HG03342 (cell line): ENCODE data around the gene SH2D3C.

Experiments
- ATAC-seq: cut with Tn5 transposase; IDR thresholded peaks from one replicate; pipeline ENCODE4 v1.9.1; 2021; ENCODE audit warnings: mild to moderate bottlenecking, moderate library complexity; ENCODE audit not compliant: unreplicated experiment

SH2D3C gene, protein sequence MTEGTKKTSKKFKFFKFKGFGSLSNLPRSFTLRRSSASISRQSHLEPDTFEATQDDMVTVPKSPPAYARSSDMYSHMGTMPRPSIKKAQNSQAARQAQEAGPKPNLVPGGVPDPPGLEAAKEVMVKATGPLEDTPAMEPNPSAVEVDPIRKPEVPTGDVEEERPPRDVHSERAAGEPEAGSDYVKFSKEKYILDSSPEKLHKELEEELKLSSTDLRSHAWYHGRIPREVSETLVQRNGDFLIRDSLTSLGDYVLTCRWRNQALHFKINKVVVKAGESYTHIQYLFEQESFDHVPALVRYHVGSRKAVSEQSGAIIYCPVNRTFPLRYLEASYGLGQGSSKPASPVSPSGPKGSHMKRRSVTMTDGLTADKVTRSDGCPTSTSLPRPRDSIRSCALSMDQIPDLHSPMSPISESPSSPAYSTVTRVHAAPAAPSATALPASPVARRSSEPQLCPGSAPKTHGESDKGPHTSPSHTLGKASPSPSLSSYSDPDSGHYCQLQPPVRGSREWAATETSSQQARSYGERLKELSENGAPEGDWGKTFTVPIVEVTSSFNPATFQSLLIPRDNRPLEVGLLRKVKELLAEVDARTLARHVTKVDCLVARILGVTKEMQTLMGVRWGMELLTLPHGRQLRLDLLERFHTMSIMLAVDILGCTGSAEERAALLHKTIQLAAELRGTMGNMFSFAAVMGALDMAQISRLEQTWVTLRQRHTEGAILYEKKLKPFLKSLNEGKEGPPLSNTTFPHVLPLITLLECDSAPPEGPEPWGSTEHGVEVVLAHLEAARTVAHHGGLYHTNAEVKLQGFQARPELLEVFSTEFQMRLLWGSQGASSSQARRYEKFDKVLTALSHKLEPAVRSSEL

DNA sequence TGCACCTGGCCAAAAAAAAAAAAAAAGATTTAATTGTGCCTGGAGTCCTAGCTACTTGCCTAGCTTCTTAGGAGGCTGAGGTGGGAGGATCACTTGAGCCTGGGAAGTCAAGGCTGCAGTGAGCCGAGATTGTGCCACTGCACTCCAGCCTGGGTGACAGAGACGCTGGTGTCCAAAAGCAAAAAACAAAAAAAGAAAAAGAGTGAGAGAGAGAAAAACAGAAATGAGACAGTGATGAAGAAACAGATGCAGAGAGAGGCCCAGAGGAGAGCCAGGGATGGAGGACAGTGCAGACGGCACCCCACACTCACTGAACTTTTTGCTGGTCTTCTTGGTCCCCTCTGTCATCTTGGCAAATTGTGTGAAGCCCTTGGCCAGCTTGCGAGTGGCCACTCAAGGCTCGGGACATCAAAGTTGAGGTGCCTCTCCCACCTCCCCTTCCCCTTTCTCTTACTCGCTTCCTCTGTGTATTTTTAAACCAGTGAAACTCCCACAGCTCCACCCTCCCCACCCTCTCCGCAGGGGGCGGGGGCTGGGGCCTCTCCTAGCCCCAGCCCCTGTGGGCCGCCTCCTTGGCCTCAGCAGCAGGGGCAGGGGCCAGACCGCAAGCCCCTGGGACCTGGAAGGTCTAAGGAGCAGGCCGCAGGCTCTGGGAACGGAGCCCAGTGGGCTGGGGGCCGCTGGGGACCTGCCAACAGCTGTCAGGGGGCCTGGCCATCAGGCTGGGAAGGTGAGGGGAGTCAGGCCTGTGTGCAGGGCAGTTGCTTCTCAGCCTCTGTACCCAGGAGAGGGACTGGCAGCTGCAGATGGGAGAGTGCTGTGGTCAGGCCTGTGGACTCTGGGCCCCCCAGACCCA lies at the start of gene SH2D3C:
Gene SH2D3C (minus strand): TSS at position 387 of the 856 bp plus-strand sequence. CDS start 39 bp downstream, at position 348.
- no peak for ATAC-seq

DNA sequence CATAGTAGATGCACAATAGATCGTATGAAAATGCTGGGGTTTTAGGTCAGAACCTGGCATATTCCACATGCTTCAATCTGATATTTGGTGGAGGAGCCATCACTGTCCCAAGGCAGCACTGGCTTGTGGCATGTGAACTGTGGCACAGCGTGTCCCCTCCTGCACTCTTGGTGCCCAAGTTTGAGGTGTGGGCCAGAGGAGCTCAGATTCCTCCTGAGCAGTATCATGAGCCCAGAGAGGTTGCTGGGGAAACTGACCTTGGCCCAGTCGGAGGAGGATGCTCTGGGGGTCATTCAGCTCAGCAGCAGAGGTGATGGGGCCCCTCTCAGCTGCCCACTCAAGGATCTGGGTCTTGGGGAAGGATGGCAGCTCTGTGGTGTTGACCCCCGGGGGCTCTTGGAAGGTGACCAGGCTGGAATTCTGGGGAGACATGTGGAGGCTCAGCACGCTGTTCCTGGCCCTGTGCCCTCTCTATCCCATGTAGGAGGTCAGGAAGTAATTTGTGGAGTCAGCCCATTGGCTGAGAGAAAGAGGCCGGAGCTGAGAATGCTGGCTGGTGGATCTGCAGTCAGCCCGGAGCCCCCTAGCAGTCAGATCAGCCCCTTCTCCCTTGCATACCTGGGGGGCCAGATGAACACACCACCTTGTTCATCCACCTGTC lies 47.9 kb upstream of the SH2D3C start:
- no peak for ATAC-seq

DNA sequence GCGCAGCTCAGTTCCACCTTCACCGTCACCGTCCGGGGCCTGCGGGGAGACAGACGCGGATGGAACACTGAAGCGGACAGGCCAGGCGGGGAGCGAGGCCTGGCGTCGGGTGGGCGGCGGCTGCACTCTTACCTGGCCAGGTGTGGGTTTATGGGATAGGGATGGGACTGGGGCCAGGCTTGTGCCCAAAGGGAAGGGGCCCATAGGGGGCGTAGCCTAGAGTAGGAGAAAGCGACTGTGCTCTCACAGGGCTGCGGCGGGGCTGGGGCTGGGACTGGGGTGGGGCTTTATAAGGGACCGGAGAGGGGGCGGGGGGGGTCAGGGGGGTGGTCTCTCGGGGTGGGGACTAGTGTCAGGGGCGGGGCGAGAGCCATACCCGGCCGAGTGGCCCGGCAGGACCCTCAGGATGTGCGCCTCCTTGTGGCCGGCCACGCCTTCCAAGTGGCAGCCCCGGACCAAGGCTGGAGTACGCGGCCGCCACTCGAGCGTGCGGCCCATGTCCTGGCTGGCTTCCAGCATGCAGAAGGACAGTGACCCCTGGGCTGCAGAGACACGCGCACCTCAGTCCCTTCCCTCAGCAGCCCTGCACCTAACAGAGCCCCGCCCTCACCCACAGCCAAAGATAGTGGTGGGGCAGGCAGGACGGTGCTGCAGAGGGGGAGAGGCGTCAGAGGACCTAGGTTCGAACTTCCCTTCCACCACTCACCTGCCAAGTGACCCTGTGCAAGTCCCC lies 47.0 kb upstream of the SH2D3C start:
- ATAC-seq = no peak

DNA sequence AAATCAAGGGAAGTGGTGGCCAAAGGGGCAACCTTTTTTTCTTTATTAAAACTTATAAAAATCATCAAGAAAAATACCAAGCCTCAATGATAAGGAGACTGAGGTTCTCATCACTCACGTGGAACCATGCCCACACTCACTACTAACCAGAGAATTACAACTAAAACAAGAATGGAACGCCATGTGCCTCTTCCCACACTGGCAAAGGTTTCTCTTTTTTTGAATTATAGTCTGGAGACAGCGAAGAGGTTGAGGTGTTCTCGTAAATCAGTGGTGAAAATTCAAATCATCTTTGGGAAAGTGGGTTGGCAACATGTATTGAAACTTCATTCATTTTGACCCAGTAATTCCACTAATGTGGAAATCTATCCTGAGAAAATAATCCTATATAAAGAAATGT lies 43.6 kb upstream of the SH2D3C start:
- ATAC-seq = no peak

DNA sequence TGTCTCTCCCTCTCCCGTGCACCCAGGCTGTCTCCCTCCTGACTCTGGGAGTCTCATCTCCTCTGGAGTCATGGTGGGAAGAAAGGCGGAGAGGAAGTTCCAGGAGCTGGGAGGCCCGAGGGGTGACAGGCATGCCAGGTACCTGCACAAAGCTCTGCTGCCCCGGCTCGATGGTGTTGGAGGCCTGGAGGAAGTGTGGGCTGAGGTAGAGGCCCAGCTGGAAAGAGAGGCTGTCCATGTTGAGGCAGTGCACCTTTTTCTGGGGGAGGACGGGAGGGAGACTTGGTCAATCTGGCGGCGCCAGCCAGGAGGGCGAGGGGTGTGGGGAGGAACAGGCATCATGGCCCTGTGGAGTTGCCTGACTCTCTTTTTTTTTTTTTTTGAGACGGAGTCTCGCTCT lies 40.1 kb upstream of the SH2D3C start:
- ATAC-seq = no peak

DNA sequence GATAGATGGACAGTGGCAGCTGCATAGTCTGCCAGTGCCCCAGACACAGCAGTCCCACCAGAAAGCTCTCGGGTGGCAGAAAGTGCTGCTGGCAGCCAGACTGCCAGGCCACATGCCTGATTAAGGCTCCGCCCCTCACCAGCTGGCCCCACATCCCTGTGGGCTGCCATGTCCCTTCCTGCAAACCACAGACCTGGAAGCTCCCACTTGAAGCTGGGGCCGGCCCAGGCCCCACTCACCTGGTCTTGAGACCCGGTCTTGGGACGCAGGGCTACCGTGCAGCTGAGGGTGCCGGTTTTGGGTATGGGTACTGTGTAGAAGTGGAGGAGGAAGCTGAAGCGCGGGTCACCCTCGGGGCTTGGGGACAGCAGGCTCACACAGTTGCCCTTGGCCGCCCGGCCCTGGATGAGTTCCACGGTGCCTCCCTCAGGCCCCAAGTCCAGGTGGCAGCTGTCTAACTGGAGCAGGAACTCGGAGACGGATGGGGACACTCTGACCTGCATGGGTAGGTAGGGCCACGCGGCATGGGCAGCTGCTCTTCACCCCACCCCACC lies 39.5 kb upstream of the SH2D3C start:
- ATAC-seq = no peak

DNA sequence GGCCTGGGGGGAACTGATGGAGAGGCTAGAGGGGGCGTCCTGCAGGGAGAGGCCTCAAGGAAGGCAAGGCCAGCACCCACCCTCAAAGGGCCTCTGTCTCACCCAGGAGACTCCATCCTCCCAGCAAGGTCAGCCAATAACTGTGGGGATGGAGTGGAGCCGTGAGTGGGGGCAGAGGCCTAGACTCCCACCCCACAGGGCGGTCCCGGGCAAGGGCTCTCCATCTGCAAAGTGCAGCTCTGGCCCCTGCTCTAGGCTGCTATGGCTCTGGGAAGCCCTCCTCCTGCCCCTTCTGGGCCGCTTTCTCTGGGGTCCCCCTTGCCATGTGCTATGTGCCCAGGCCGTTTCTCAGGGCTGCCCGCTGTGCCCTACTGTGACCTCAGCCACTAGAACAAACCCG lies 38.3 kb upstream of the SH2D3C start:
- no peak for ATAC-seq

DNA sequence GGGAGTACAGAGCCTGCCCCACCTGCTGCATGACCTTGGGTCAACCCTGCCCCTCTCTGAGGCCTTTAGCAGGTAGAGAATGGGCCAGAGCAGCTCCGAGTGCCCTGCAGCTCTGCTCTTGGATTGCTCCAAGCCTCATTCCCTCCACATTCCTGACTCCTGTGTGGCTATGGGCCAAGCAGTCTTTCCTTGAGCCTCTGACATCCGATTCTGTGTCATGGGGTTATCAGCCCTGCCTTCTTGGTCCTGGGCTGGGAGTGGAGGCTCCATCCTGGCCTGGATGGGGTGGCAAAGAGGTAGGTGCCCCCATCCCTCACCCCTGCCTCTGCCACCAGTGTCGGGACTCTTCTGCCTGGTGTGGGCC lies 37.9 kb upstream of the SH2D3C start:
- ATAC-seq = no peak

DNA sequence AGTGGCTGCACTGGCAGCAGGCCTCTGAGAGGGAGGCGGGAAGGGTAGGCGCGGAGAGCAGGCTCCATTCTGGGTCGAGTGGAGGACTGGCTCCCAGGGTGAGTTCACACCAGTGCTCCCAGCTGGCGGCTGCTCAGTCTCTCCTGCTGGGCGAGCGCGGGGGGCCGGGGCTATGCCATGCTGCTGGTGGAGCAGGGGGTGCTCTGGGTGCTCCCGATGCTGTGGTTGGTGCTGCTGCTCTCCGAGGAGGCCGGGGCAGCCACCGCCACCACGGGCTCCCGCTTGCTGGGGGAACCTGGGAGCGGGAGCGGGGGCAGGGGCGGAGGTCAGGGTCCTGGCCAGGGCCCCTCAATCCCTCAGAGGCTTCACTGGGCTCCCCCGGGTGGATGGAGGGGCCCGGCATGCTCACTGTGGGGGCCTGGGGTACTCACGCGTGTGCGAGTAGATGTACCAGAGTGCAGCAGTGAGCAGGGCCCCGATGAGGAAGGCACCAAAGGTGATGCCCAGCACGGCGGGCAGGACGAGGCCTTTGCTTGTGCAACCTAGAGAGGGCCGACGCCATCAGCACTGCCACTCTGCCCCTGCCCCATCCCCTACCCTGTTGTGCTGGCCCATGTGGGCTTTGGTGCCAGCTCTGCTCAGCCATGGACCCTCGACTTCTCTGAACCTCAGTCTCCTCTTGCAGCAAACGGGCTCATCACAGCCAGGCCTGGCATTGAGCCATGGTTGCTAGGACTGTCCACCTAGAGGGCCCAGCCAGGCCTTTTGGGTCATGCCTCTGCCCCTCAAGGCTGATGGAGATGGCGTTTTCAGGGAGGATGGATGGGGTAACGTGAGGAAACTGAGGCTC lies 37.3 kb upstream of the SH2D3C start:
- ATAC-seq = no peak

DNA sequence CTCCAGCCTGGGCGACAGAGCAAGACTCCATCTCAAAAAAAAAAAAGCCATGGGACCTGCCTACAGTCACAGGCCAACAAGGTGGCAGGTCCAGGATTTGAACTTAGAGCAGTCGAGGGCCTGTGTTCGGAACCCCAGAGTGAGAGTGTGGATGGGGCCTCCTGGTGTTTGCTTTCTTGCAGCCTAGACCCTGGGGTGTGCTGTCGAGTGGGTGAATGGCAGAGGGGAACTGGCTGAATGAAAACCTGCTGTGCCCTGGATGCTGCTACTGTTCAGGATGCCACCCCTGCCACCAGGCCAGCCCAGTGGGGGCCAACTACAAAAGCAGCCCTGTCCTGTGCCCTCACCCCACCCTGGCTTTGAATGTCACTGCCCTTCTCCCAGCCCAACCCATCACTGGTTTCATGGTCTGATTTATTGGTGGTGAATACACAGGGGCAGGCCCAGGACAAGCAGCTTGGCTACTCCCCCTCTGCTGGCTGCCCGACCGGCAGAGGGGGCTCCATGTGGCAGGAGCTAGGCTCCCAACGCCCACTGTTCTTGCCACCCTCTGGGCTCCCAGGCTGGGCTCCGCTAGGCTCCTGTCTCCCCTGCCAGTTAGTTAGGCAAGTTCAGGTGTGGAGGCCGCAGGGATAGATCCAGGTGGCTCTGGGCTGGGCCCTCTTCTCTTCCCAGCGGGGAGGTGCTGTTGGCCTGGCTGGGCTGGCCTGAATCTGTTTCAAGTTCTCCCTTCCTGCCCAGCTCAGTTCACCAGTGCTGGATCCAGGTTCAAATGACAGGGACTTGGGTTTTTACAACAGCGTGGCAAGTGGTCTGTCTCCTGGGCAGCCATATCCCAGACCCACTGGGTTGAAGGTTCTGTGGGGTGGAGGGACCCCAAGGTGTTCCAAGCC lies 36.4 kb upstream of the SH2D3C start:
- no peak for ATAC-seq

DNA sequence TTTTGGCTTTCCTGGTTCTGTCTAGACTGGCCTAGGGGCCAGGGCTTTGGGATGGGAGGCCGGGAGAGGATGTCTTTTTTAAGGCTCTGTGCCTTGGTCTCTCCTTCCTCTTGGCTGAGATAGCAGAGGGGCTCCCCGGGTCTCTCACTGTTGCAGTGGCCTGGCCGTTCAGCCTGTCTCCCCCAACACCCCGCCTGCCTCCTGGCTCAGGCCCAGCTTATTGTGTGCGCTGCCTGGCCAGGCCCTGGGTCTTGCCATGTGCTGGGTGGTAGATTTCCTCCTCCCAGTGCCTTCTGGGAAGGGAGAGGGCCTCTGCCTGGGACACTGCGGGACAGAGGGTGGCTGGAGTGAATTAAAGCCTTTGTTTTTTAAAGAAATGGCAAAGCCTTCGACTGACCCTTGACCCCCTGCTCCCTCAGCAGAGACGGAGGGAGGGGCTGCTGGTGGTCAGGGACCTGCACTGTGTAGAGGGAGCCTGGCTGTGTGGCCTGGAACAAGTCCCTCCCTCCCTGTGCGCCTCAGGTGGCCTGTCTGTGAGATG lies 35.3 kb upstream of the SH2D3C start:
- ATAC-seq = no peak

DNA sequence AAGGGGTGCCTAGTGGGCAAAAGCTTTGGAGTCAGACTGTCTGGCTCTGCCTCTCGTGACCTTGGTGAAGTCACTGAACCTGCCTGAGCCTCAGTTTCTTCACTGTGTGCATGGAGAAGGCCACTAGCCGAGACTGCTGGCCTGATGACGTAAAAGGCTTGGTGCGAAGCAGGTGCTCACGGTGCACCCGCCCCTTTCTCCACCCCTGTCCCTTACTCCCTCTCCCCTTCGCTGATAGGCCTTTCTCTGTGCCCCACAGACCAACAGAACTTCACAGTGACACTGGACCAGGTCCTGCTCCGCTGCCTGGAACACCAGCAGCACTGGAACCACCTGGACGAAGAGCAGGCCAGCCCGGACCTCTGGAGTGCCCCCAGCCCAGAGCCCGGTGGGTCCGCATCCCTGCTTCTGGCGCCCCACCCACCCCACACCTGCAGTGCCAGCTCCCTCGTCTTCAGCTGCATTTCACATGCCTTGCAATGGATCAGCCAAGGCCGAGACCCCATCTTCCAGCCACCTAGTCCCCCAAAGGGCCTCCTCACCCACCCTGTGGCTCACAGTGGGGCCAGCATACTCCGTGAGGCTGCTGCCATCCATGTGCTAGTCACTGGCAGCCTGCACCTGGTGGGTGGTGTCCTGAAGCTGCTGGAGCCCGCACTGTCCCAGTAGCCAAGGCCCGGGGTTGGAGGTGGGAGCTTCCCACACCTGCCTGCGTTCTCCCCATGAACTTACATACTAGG lies 34.6 kb upstream of the SH2D3C start:
- ATAC-seq = no peak

DNA sequence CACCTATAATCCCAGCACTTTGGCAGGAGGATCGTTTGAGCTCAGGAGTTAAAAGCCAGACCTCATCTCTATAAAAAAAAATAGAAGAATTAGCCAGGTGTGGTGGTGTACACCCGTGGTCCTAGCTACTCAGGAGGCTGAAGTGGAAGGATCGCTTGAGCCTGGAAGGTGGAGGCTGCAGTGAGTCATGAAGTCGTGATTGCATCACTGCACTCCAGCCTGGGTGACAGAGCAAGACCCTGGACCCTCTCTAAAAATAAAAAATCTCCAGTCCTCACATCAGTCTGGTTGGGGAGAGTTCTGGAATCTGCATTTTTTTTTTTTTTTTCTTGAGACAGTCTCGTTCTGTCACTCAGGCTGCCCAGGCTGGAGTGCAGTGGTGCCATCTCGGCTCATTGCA lies 33.5 kb upstream of the SH2D3C start:
- no peak for ATAC-seq

DNA sequence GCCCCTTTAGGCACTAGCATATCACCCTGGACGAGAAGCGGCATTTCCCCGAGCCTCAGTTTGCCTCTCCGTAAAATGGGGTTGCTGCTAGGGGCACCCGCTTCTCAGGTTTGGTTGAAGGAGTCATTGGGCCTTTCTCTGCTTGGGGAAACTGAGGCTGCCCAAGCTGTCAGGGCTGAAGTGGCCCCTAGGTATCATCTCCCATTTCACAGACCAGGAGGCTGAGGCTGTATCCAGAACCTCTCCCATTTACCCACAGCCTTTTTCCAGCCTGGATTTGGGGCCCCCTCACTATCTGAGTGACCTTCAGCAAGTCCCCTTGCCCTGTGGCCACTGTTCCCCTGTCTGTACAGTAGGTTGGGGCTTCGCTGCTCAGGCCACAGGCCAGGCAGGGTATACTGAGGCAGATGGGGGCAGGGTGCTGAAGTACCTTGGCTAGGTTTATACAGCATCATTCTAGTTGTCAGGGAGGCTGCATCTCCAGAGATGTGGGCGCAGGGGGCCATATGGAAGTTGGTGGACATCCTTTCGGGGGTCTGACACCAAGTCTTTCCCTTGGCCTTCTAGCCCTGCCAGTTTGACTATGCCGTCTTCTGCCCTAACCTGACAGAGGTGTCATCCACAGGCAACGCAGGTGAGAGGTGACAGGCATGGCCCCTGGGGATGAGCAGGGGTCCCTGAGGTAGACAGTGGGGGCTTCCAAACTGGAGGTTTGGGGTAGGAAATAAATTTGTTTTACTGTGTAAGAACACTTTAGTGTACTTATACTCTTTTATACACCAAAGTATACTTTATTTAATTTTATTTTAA lies 32.1 kb upstream of the SH2D3C start:
- no peak for ATAC-seq

DNA sequence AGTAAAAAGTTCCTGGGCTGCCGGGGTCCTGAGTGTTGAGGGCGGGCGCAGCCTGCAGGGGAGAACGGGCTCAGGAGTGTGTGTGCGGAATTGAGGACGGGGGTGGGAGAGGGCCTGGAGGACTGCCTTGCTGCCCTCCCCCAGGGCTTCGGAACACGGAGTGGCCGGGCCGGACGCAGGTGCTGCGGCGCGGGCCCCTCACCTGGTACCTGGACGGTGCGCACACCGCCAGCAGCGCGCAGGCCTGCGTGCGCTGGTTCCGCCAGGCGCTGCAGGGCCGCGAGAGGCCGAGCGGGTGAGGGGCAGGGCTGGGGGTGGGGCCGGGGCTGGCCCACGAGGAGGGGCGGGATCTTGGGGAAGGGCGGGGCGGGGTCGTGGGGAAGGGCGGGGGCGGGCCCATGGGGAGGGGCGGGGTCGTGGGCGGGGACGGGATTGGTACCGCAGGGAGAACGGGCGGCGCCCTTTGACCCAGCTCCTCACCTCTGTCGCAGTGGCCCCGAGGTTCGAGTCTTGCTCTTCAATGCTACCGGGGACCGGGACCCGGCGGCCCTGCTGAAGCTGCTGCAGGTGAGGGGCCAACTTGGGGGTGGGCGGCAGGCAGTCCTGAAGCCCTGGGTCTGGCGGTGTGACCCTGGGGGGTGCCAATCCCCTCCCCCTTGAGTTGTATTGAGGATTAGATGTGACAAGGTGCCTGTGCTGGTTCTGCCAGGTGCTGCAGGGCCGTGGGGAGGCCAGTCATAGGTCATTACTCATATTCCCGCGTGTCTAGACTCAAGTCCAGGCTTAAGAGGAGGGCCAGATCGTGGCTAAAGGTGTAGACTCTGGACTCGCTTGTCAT lies 31.3 kb upstream of the SH2D3C start:
- ATAC-seq = no peak
